Liver (tissue), 9 donors: Measurements from ENCODE around the gene PLB1. TPM values are rescaled to one million over a fixed set of nuclear protein-coding genes. Genes with fewer than 3 reads are reported as not detected.

Experiments used
- DNase-seq: peaks from one replicate; pipeline ENCODE4 v3.0.0-alpha.2; 2017; ENCODE audit warnings: low spot score
- H3K27ac ChIP-seq, 2 donors: one replicate each; pipeline ENCODE4 v1.7.0; 2013; ENCODE audit warnings: inconsistent platforms in 2 of 2, low read length in 2 of 2, control low read depth in 1 of 2, low read depth in 1 of 2, mild to moderate bottlenecking in 1 of 2
- H3K27me3 ChIP-seq, 4 donors: one replicate each; pipeline versions ENCODE4 v1.6.1 to v1.7.0; 2013; ENCODE audit warnings: low read length in 3 of 4, inconsistent platforms in 1 of 4, mild to moderate bottlenecking in 1 of 4, moderate library complexity in 1 of 4; ENCODE audit not compliant: control insufficient read depth in 4 of 4, insufficient read depth in 4 of 4
- H3K36me3 ChIP-seq, 4 donors: one replicate each; pipeline versions ENCODE4 v1.6.1 to v1.7.0; 2013; ENCODE audit warnings: low read length in 3 of 4, mild to moderate bottlenecking in 3 of 4, low read depth in 1 of 4, moderate library complexity in 1 of 4; ENCODE audit not compliant: control insufficient read depth in 4 of 4, insufficient read depth in 3 of 4
- H3K4me1 ChIP-seq, 4 donors: one replicate each; pipeline versions ENCODE4 v1.6.1 to v1.7.0; 2013; ENCODE audit warnings: low read length in 3 of 4, mild to moderate bottlenecking in 3 of 4, moderate library complexity in 1 of 4; ENCODE audit not compliant: control insufficient read depth in 4 of 4, insufficient read depth in 4 of 4
- H3K4me3 ChIP-seq, 3 donors: one replicate each; pipeline versions ENCODE4 v1.6.1 to v1.7.0; 2013; ENCODE audit warnings: low read length in 3 of 3, control low read depth in 1 of 3, low read depth in 1 of 3, mild to moderate bottlenecking in 1 of 3
- H3K9ac ChIP-seq, 2 donors: one replicate each; pipeline ENCODE4 v1.7.0; 2013; ENCODE audit warnings: low read length in 2 of 2, mild to moderate bottlenecking in 2 of 2, moderate library complexity in 2 of 2, control low read depth in 1 of 2, low read depth in 1 of 2
- H3K9me3 ChIP-seq, 4 donors: one replicate each; pipeline versions ENCODE4 v1.6.1 to v1.7.0; 2013; ENCODE audit warnings: low read length in 3 of 4; ENCODE audit not compliant: control insufficient read depth in 4 of 4
- CTCF ChIP-seq: fragments of 150-350 bp; IDR thresholded peaks from 2 replicates; pipeline ENCODE4 v1.5.1; 2017; ENCODE audit warnings: improper control_type of control experiment, low read depth, low read length; ENCODE audit not compliant: missing input control
- EGR1 ChIP-seq, 2 donors: IDR thresholded peaks; 2 replicates each; pipeline ENCODE4 v1.6.1; 2016 to 2018; ENCODE audit warnings: antibody characterized with exemption in 2 of 2, low read depth in 2 of 2
- FOXA1 ChIP-seq: IDR thresholded peaks from 2 replicates; pipeline ENCODE4 v1.6.1; 2016; ENCODE audit warnings: antibody characterized with exemption
- FOXA2 ChIP-seq: IDR thresholded peaks from 2 replicates; pipeline ENCODE4 v1.6.1; 2016; ENCODE audit warnings: antibody characterized with exemption
- HNF4A ChIP-seq, 2 donors: conservative IDR thresholded peaks; 2 replicates each; pipeline ENCODE4 v1.6.1; 2016; ENCODE audit warnings: antibody characterized with exemption in 2 of 2, mild to moderate bottlenecking in 2 of 2
- HNF4G ChIP-seq: IDR thresholded peaks from 2 replicates; pipeline ENCODE4 v1.6.1; 2016; ENCODE audit warnings: antibody characterized with exemption
- JUND ChIP-seq, 2 donors: IDR thresholded peaks; 2 replicates each; pipeline ENCODE4 v1.6.1; 2016; ENCODE audit warnings: antibody characterized with exemption in 2 of 2
- MAX ChIP-seq: IDR thresholded peaks from 2 replicates; pipeline ENCODE4 v1.6.1; 2016; ENCODE audit warnings: antibody characterized with exemption
- NR2F2 ChIP-seq: IDR thresholded peaks from 2 replicates; pipeline ENCODE4 v1.6.1; 2016; ENCODE audit warnings: antibody characterized with exemption
- REST ChIP-seq: IDR thresholded peaks from 2 replicates; pipeline ENCODE4 v1.6.1; 2016; ENCODE audit warnings: antibody characterized with exemption, mild to moderate bottlenecking
- RXRA ChIP-seq, 2 donors: IDR thresholded peaks; 2 replicates each; pipeline ENCODE4 v1.6.1; 2017 to 2018; ENCODE audit warnings: antibody characterized with exemption in 2 of 2, mild to moderate bottlenecking in 1 of 2
- SP1 ChIP-seq: IDR thresholded peaks from 2 replicates; pipeline ENCODE4 v1.6.1; 2018; ENCODE audit warnings: antibody characterized with exemption, mild to moderate bottlenecking
- TAF1 ChIP-seq: conservative IDR thresholded peaks from 2 replicates; pipeline ENCODE4 v1.6.1; 2016; ENCODE audit warnings: antibody characterized with exemption, mild to moderate bottlenecking
- YY1 ChIP-seq: IDR thresholded peaks from 2 replicates; pipeline ENCODE4 v1.6.1; 2016; ENCODE audit warnings: antibody characterized with exemption, mild to moderate bottlenecking
- ZBTB33 ChIP-seq: IDR thresholded peaks from 2 replicates; pipeline ENCODE4 v1.6.1; 2016; ENCODE audit warnings: antibody characterized with exemption
- WGBS: extraction: QIAGEN DNeasy Blood & Tissue Kit; methylation state at CpG from one replicate; pipeline ENCODE4 v1.1.7; 2013; 5-methylcytosine and 5-hydroxymethylcytosine counted together
- polyA plus RNA-seq, 2 donors: library from polyadenylated mRNA; stranded (reverse) in 1 of 2; unstranded in 1 of 2; fragments of 200-250 nt in 1 of 2; fragments of >200 nt in 1 of 2; fragmentation: Nextera tagmentation in 1 of 2; extraction: Ambion mirVana in 1 of 2; gene quantifications; one replicate each; pipeline versions ENCODE4 v1.2.1 to v1.2.3, GENCODE V29; 2013 to 2015
- total RNA-seq, 2 donors: library from RNA; depleted of rRNA; stranded (reverse); fragments of >200 nt; gene quantifications; one replicate each; pipeline ENCODE4 v1.2.3, GENCODE V29; 2014
- TF ChIP-seq, protein P1 (sequence below): IDR thresholded peaks from 2 replicates; pipeline ENCODE4 v1.6.1; 2016; ENCODE audit warnings: antibody characterized with exemption
- donor health status: healthy.
- donor health status: healthy.
- donor health status: healthy.
- donor health status: healthy.
- donor health status: healthy.

Gene PLB1
- total and polyA plus RNA-seq, 4 donors = 0.58 to 4.5 (median 1.6) TPM

GRCh38 chr2:28587526-28588291 lies 91.8 kb downstream of the PLB1 start:
- no peaks in the 10 kb centered on the region for H3K4me1 ChIP-seq
- H3K9ac ChIP-seq = no peak overlapping the region
- H3K36me3 ChIP-seq = no peaks in the 10 kb centered on the region
- DNase-seq = no peak
- H3K9me3 ChIP-seq = no peaks in the 10 kb centered on the region
- TF ChIP-seq, protein P1, sequence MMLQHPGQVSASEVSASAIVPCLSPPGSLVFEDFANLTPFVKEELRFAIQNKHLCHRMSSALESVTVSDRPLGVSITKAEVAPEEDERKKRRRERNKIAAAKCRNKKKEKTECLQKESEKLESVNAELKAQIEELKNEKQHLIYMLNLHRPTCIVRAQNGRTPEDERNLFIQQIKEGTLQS = no peak
- no peak for TF ChIP-seq YY1
- TF ChIP-seq FOXA1 = no peak
- no peak for TF ChIP-seq SP1
- TF ChIP-seq REST = no peak
- no peak for TF ChIP-seq RXRA (IDR thresholded peaks at IDR 0.05)
- no peak for TF ChIP-seq TAF1
- TF ChIP-seq FOXA2 = no peak
- TF ChIP-seq HNF4G = no peak
- no peak for TF ChIP-seq JUND (IDR thresholded peaks at IDR 0.05)
- TF ChIP-seq NR2F2 = no peak
- TF ChIP-seq ZBTB33 = no peak
- TF ChIP-seq CTCF = no peak
- TF ChIP-seq HNF4A (conservative IDR thresholded peaks at IDR 0.05) = no peak
- TF ChIP-seq MAX = no peak
- no peak for TF ChIP-seq EGR1 (IDR thresholded peaks at IDR 0.05; ENCODE audit: low read depth in 2 of 2)
- 86% methylated on average over 15 of the region's 15 CpGs for WGBS
- no peak overlapping the region for H3K4me3 ChIP-seq
- H3K27me3 ChIP-seq = no peaks in the 10 kb centered on the region
- H3K27ac ChIP-seq = no peak overlapping the region

DNA sequence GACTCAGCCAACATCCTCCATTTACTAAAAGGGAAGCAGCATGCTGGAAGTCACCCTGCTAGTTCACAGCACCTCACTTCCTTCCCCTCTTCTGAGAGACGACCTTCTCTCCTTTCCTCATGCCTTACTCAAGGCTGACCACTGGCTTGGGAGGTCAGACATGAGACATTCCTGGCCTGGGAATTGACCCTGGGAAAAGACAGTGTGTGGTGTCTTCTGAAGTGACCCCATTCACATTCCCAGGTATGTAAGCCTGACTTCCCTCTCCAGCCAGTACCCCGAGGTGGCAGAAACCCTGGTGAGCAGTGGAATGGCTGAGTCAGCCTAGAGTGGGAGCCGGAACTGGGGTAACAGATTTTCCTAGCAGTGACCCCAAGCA lies 92.4 kb downstream of the PLB1 start:
- no peak for TF ChIP-seq CTCF
- no peak for TF ChIP-seq MAX
- H3K4me3 ChIP-seq = no peak overlapping the region
- DNase-seq = no peak
- no peaks in the 10 kb centered on the region for H3K9me3 ChIP-seq
- no peak overlapping the region for H3K9ac ChIP-seq
- no peaks in the 10 kb centered on the region for H3K36me3 ChIP-seq
- H3K4me1 ChIP-seq = no peaks in the 10 kb centered on the region
- H3K27ac ChIP-seq = no peak overlapping the region
- no peaks in the 10 kb centered on the region for H3K27me3 ChIP-seq
- WGBS = 56% methylated on average over 3 of the region's 3 CpGs
